Liver (tissue), 9 donors: ENCODE data around the gene SUPT20H. TPM values are rescaled to one million over a fixed set of nuclear protein-coding genes. Genes with fewer than 3 reads are reported as not detected.

ENCODE experiments used
- DNase-seq: peaks from one replicate; pipeline ENCODE4 v3.0.0-alpha.2; 2017; ENCODE audit warnings: low spot score
- H3K27ac ChIP-seq, 2 donors: one replicate each; pipeline ENCODE4 v1.7.0; 2013; ENCODE audit warnings: inconsistent platforms in 2 of 2, low read length in 2 of 2, control low read depth in 1 of 2, low read depth in 1 of 2, mild to moderate bottlenecking in 1 of 2
- H3K27me3 ChIP-seq, 4 donors: one replicate each; pipeline versions ENCODE4 v1.6.1 to v1.7.0; 2013; ENCODE audit warnings: low read length in 3 of 4, inconsistent platforms in 1 of 4, mild to moderate bottlenecking in 1 of 4, moderate library complexity in 1 of 4; ENCODE audit not compliant: control insufficient read depth in 4 of 4, insufficient read depth in 4 of 4
- H3K36me3 ChIP-seq, 4 donors: one replicate each; pipeline versions ENCODE4 v1.6.1 to v1.7.0; 2013; ENCODE audit warnings: low read length in 3 of 4, mild to moderate bottlenecking in 3 of 4, low read depth in 1 of 4, moderate library complexity in 1 of 4; ENCODE audit not compliant: control insufficient read depth in 4 of 4, insufficient read depth in 3 of 4
- H3K4me1 ChIP-seq, 4 donors: one replicate each; pipeline versions ENCODE4 v1.6.1 to v1.7.0; 2013; ENCODE audit warnings: low read length in 3 of 4, mild to moderate bottlenecking in 3 of 4, moderate library complexity in 1 of 4; ENCODE audit not compliant: control insufficient read depth in 4 of 4, insufficient read depth in 4 of 4
- H3K4me3 ChIP-seq, 3 donors: one replicate each; pipeline versions ENCODE4 v1.6.1 to v1.7.0; 2013; ENCODE audit warnings: low read length in 3 of 3, control low read depth in 1 of 3, low read depth in 1 of 3, mild to moderate bottlenecking in 1 of 3
- H3K9ac ChIP-seq, 2 donors: one replicate each; pipeline ENCODE4 v1.7.0; 2013; ENCODE audit warnings: low read length in 2 of 2, mild to moderate bottlenecking in 2 of 2, moderate library complexity in 2 of 2, control low read depth in 1 of 2, low read depth in 1 of 2
- H3K9me3 ChIP-seq, 4 donors: one replicate each; pipeline versions ENCODE4 v1.6.1 to v1.7.0; 2013; ENCODE audit warnings: low read length in 3 of 4; ENCODE audit not compliant: control insufficient read depth in 4 of 4
- CTCF ChIP-seq: fragments of 150-350 bp; IDR thresholded peaks from 2 replicates; pipeline ENCODE4 v1.5.1; 2017; ENCODE audit warnings: improper control_type of control experiment, low read depth, low read length; ENCODE audit not compliant: missing input control
- EGR1 ChIP-seq, 2 donors: IDR thresholded peaks; 2 replicates each; pipeline ENCODE4 v1.6.1; 2016 to 2018; ENCODE audit warnings: antibody characterized with exemption in 2 of 2, low read depth in 2 of 2
- FOXA1 ChIP-seq: IDR thresholded peaks from 2 replicates; pipeline ENCODE4 v1.6.1; 2016; ENCODE audit warnings: antibody characterized with exemption
- FOXA2 ChIP-seq: IDR thresholded peaks from 2 replicates; pipeline ENCODE4 v1.6.1; 2016; ENCODE audit warnings: antibody characterized with exemption
- GABPA ChIP-seq, 2 donors: IDR thresholded peaks in 1 of 2; conservative IDR thresholded peaks in 1 of 2; 2 replicates each; pipeline ENCODE4 v1.6.1; 2016; ENCODE audit warnings: antibody characterized with exemption in 2 of 2, mild to moderate bottlenecking in 1 of 2, moderate library complexity in 1 of 2
- HNF4A ChIP-seq, 2 donors: conservative IDR thresholded peaks; 2 replicates each; pipeline ENCODE4 v1.6.1; 2016; ENCODE audit warnings: antibody characterized with exemption in 2 of 2, mild to moderate bottlenecking in 2 of 2
- HNF4G ChIP-seq: IDR thresholded peaks from 2 replicates; pipeline ENCODE4 v1.6.1; 2016; ENCODE audit warnings: antibody characterized with exemption
- JUND ChIP-seq, 2 donors: IDR thresholded peaks; 2 replicates each; pipeline ENCODE4 v1.6.1; 2016; ENCODE audit warnings: antibody characterized with exemption in 2 of 2
- MAX ChIP-seq: IDR thresholded peaks from 2 replicates; pipeline ENCODE4 v1.6.1; 2016; ENCODE audit warnings: antibody characterized with exemption
- NR2F2 ChIP-seq: IDR thresholded peaks from 2 replicates; pipeline ENCODE4 v1.6.1; 2016; ENCODE audit warnings: antibody characterized with exemption
- RAD21 ChIP-seq, 2 donors: IDR thresholded peaks; 2 replicates each; pipeline ENCODE4 v1.6.1; 2016; ENCODE audit warnings: antibody characterized with exemption in 2 of 2, mild to moderate bottlenecking in 2 of 2
- RXRA ChIP-seq, 2 donors: IDR thresholded peaks; 2 replicates each; pipeline ENCODE4 v1.6.1; 2017 to 2018; ENCODE audit warnings: antibody characterized with exemption in 2 of 2, mild to moderate bottlenecking in 1 of 2
- SP1 ChIP-seq: IDR thresholded peaks from 2 replicates; pipeline ENCODE4 v1.6.1; 2018; ENCODE audit warnings: antibody characterized with exemption, mild to moderate bottlenecking
- YY1 ChIP-seq: IDR thresholded peaks from 2 replicates; pipeline ENCODE4 v1.6.1; 2016; ENCODE audit warnings: antibody characterized with exemption, mild to moderate bottlenecking
- ZBTB33 ChIP-seq: IDR thresholded peaks from 2 replicates; pipeline ENCODE4 v1.6.1; 2016; ENCODE audit warnings: antibody characterized with exemption
- WGBS: extraction: QIAGEN DNeasy Blood & Tissue Kit; methylation state at CpG from one replicate; pipeline ENCODE4 v1.1.7; 2013; 5-methylcytosine and 5-hydroxymethylcytosine counted together
- polyA plus RNA-seq, 2 donors: library from polyadenylated mRNA; stranded (reverse) in 1 of 2; unstranded in 1 of 2; fragments of 200-250 nt in 1 of 2; fragments of >200 nt in 1 of 2; fragmentation: Nextera tagmentation in 1 of 2; extraction: Ambion mirVana in 1 of 2; gene quantifications; one replicate each; pipeline versions ENCODE4 v1.2.1 to v1.2.3, GENCODE V29; 2013 to 2015
- total RNA-seq, 2 donors: library from RNA; depleted of rRNA; stranded (reverse); fragments of >200 nt; gene quantifications; one replicate each; pipeline ENCODE4 v1.2.3, GENCODE V29; 2014
- TF ChIP-seq, protein P1 (sequence below): IDR thresholded peaks from 2 replicates; pipeline ENCODE4 v1.6.1; 2016; ENCODE audit warnings: antibody characterized with exemption, mild to moderate bottlenecking
- TF ChIP-seq, protein P2 (sequence below): IDR thresholded peaks from 2 replicates; pipeline ENCODE4 v1.6.1; 2016; ENCODE audit warnings: antibody characterized with exemption
- donor health status: healthy.
- donor health status: healthy.
- donor health status: healthy.
- donor health status: healthy.
- donor health status: healthy.

Gene SUPT20H
- total and polyA plus RNA-seq, 4 donors = 6.5 to 23.1 (median 17.1) TPM

- DNase-seq = no peak
- TF ChIP-seq FOXA2 (no peak), HNF4G (no peak), RAD21 (IDR thresholded peaks at IDR 0.05) (no peak), CTCF (no peak), JUND (IDR thresholded peaks at IDR 0.05) (no peak), MAX (no peak), SP1 (no peak), FOXA1 (no peak), YY1 (no peak), HNF4A (conservative IDR thresholded peaks at IDR 0.05) (no peak), NR2F2 (no peak), EGR1 (IDR thresholded peaks at IDR 0.05; ENCODE audit: low read depth in 2 of 2) (no peak), RXRA (IDR thresholded peaks at IDR 0.05) (no peak), ZBTB33 (no peak)
- TF ChIP-seq, protein P1, sequence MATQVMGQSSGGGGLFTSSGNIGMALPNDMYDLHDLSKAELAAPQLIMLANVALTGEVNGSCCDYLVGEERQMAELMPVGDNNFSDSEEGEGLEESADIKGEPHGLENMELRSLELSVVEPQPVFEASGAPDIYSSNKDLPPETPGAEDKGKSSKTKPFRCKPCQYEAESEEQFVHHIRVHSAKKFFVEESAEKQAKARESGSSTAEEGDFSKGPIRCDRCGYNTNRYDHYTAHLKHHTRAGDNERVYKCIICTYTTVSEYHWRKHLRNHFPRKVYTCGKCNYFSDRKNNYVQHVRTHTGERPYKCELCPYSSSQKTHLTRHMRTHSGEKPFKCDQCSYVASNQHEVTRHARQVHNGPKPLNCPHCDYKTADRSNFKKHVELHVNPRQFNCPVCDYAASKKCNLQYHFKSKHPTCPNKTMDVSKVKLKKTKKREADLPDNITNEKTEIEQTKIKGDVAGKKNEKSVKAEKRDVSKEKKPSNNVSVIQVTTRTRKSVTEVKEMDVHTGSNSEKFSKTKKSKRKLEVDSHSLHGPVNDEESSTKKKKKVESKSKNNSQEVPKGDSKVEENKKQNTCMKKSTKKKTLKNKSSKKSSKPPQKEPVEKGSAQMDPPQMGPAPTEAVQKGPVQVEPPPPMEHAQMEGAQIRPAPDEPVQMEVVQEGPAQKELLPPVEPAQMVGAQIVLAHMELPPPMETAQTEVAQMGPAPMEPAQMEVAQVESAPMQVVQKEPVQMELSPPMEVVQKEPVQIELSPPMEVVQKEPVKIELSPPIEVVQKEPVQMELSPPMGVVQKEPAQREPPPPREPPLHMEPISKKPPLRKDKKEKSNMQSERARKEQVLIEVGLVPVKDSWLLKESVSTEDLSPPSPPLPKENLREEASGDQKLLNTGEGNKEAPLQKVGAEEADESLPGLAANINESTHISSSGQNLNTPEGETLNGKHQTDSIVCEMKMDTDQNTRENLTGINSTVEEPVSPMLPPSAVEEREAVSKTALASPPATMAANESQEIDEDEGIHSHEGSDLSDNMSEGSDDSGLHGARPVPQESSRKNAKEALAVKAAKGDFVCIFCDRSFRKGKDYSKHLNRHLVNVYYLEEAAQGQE = no peak
- TF ChIP-seq, protein P2, sequence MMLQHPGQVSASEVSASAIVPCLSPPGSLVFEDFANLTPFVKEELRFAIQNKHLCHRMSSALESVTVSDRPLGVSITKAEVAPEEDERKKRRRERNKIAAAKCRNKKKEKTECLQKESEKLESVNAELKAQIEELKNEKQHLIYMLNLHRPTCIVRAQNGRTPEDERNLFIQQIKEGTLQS = no peak
- H3K4me3 ChIP-seq = no peak overlapping the region
- peaks cover 4 to 40% (median 30%) of the 10 kb centered on the region in 4 donors for H3K36me3 ChIP-seq
- no peak overlapping the region for H3K27ac ChIP-seq
- 85% methylated on average over 2 of the region's 2 CpGs for WGBS
- H3K4me1 ChIP-seq = no peaks in the 10 kb centered on the region
- no peak overlapping the region for H3K9ac ChIP-seq
- H3K27me3 ChIP-seq = no peaks in the 10 kb centered on the region
- no peaks in the 10 kb centered on the region for H3K9me3 ChIP-seq
Observed at GRCh38 chr13:37047032-37047431, 12.5 kb downstream of the SUPT20H start.

DNA sequence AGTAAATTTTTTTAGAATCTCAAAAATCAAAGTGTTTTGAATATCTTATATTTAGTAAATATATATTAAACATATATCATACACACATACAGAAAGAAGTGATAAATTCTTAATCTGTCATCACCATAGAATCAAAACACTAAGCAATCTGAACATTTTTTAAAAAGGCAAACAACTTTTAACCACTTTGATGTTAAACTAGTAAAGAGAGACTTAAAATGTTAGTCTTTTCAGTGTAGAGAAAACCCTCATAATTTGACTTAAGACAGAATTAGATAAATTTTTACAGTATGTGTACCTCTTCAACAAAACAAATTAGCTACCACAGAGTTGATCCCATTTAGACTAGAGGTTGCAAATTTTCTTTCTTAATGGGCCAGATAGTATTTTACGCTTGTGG is 13.4 kb downstream of the SUPT20H start:
- Histone ChIP-seq H3K27me3 (no peaks in the 10 kb centered on the region), H3K4me3 (no peak overlapping the region), H3K4me1 (no peaks in the 10 kb centered on the region), H3K36me3 (peaks cover 4 to 48% (median 37%) of the 10 kb centered on the region in 4 donors), H3K27ac (no peak overlapping the region), H3K9me3 (no peaks in the 10 kb centered on the region), H3K9ac (no peak overlapping the region)
- WGBS = 96% methylated on average over 1 of the region's 1 CpG
- DNase-seq = no peak
- TF ChIP-seq ZBTB33 (no peak), FOXA2 (no peak), SP1 (no peak), FOXA1 (no peak), GABPA (IDR thresholded peaks at IDR 0.05 in 1 of 2, conservative IDR thresholded peaks at IDR 0.05 in 1 of 2) (no peak), JUND (IDR thresholded peaks at IDR 0.05) (no peak), RXRA (IDR thresholded peaks at IDR 0.05) (no peak), YY1 (no peak), RAD21 (IDR thresholded peaks at IDR 0.05) (no peak)
- TF ChIP-seq, protein P2 = no peak
